ENCODE measurements around the gene KLK11. TPM values are rescaled to one million over a fixed set of nuclear protein-coding genes. Genes with fewer than 3 reads are reported as not detected.

Gene KLK11
- total RNA-seq, 1 experiment from 2014 or later = not detected

- no peak for DNase-seq (ENCODE audit: low spot score)
These were observed 53.5 kb downstream of the KLK11 start for GRCh38 chr19:50972795-50973376.

Other genes with a start within 250 kb of the KLK11 start
- gene ACP4, start 236.2 kb downstream of the KLK11 start, total RNA-seq (2014; rRNA removed; shearing (Covaris generic)) = not detected in 2 replicates
- not detected in 2 replicates for gene KLK1, start 202.8 kb downstream of the KLK11 start, total RNA-seq (2014; rRNA removed; shearing (Covaris generic))
- not detected in 2 replicates for gene KLK15, start 193.0 kb downstream of the KLK11 start, total RNA-seq (2014; rRNA removed; shearing (Covaris generic))
- gene KLK3, start 171.7 kb downstream of the KLK11 start, total RNA-seq (2014; rRNA removed; shearing (Covaris generic)) = not detected in 2 replicates
- not detected in 2 replicates for gene KLK2, start 153.2 kb downstream of the KLK11 start, total RNA-seq (2014; rRNA removed; shearing (Covaris generic))
- not detected in 2 replicates for gene KLK4, start 115.2 kb downstream of the KLK11 start, total RNA-seq (2014; rRNA removed; shearing (Covaris generic))
- not detected in 2 replicates for gene KLK5, start 73.6 kb downstream of the KLK11 start, total RNA-seq (2014; rRNA removed; shearing (Covaris generic))
- gene KLK6, start 57.0 kb downstream of the KLK11 start, total RNA-seq (2014; rRNA removed; shearing (Covaris generic)) = 0.07 and 0.12 TPM in 2 replicates
- not detected in 2 replicates for gene KLK7, start 42.7 kb downstream of the KLK11 start, total RNA-seq (2014; rRNA removed; shearing (Covaris generic))
- not detected in 2 replicates for gene KLK8, start 25.0 kb downstream of the KLK11 start, total RNA-seq (2014; rRNA removed; shearing (Covaris generic))
- not detected in 2 replicates for gene KLK10, start 6.9 kb downstream of the KLK11 start, total RNA-seq (2014; rRNA removed; shearing (Covaris generic))
- not detected in 2 replicates for gene KLK12, start 8.4 kb upstream of the KLK11 start, total RNA-seq (2014; rRNA removed; shearing (Covaris generic))
- gene KLK13, start 38.5 kb upstream of the KLK11 start, total RNA-seq (2014; rRNA removed; shearing (Covaris generic)) = not detected in 2 replicates
- gene KLK14, start 56.3 kb upstream of the KLK11 start, total RNA-seq (2014; rRNA removed; shearing (Covaris generic)) = not detected in 2 replicates
- gene CTU1, start 81.8 kb upstream of the KLK11 start, total RNA-seq (2014; rRNA removed; shearing (Covaris generic)) = 4.3 and 8.6 TPM in 2 replicates
- gene SIGLEC9, start 98.3 kb upstream of the KLK11 start, total RNA-seq (2014; rRNA removed; shearing (Covaris generic)) = 0.43 TPM in 1 of 2 replicates, not detected in the other
- not detected in 2 replicates for gene SIGLEC7, start 115.7 kb upstream of the KLK11 start, total RNA-seq (2014; rRNA removed; shearing (Covaris generic))
- 1.2 and 3.1 TPM in 2 replicates for gene CD33, start 198.5 kb upstream of the KLK11 start, total RNA-seq (2014; rRNA removed; shearing (Covaris generic))
- gene SIGLECL1, start 224.5 kb upstream of the KLK11 start, total RNA-seq (2014; rRNA removed; shearing (Covaris generic)) = not detected in 2 replicates